Measurements from ENCODE around the gene WDR38.

Gene WDR38

DNA sequence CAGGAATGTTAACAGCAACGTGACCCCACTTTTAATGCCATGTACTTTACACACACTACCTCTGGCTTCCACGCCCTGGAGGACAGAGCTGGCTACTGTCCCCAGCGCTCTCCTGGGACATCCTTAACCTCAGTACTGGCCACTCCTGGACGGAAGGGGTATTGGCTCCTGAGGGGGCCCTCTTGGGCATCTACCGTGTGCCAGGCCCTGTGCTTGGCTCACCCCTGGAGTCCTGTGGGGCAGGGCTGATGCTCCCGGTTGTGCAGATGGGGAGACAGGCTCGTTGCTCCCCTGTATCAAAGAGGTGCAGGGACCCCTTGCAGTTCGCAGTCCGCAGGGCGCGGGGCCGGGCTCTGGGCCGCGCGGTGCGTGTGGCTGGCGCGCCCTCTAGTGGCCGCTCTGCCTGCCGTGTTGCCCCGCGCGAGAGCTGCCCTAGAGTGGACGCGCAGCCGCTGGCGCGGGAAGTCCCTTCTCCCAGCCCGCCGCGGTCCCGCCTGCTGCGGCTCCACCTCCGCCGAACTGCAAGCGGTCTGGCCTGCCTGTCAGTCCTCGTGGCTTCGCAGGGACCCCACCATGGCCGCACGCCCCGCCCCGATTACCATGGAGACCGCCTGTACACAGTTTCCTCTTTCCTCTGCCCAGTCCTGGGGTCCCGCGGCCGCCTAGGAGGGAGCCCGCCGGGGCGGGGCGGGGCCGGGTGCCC, at the start of gene WDR38:
WDR38 (plus strand) TSS at position 632 of the 703 bp plus-strand sequence. CDS start 72 bp downstream, outside the sequence.
- DNase-seq: peak; percentile 45

GRCh38 chr9:124803911-124804310, 49.3 kb upstream of the WDR38 start:
- no peak for DNase-seq

DNA sequence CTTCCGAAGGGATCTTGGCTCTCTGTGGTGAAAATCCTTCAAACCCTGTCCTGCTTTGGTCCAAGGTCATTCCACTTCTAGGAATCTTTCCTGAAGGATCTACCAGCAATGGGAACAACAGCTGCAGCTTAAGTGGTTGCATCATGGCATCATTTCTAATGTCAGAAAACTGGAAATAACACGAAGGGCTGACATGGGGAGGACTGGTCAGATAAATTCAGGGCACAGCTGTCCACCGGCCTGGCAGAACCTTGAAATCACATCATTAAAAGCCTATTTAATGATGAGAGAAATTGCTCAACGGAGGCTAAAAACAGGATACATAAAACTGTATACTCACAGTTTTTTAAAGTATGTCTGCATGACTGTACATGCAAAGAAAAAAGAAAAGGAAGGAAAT, 48.1 kb upstream of the WDR38 start:
- no peak for DNase-seq

- DNase-seq: no peak
These were observed 44.9 kb upstream of the WDR38 start for GRCh38 chr9:124808246-124808956.

DNA sequence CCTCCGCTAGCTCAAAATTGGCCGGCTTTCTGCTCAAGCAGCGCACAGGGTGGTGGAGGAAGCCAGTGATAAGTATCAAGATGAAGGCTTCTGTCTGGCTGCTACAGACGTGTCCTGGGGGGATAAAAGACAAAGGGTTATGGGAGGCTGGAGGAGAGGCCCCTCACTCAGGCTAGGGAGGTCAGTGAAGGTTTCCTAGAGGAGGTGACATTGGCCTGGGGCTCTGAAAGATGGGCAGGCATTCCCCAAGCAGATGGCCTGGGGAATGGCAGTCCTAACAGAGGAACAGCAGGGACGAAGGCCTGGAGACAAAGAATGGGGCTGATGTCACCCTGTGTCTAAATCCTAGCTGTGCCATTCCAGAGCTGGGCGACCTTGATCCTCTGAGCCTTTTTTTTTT, 44.0 kb upstream of the WDR38 start:
- DNase-seq: no peak

GRCh38 chr9:124809741-124810500, 43.3 kb upstream of the WDR38 start:
- no peak for DNase-seq

DNA sequence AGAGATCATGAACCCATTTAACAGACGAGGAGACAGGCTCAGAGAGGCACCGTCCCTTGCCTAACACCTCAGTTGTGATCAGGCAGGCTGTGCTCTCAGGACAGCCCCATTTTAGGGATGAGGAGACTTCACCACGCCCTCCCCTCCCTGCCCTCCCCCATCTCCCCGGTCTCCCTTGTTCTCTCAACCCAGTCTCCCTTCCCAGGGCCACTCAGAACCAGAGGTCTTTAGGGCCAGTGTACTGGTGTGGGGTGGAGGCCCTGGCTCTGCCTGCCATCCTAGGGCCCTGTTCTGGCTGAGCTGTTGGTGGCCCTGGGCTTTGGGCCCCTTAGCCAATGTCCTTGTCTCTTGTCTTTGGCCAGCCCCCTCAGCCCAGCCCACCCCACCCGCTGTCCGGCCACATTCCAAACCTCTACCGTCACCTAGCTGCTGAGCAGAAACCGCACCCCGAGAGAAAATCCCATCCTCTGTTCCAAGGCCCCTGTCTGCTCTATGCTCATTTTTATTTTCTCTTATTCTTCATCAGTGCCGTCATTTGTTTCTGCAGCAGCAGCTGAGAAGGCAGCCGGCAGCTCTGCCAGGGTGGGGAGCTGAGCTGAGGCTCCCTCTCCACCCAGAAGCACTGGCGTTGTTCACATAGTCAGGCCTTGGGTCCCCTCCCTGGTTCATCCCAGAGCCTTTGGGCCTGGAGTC, 42.5 kb upstream of the WDR38 start:
- DNase-seq: no peak

GRCh38 chr9:124812441-124812876, 40.8 kb upstream of the WDR38 start:
- no peak for DNase-seq

GRCh38 chr9:124813041-124813440, 40.2 kb upstream of the WDR38 start:
- no peak for DNase-seq

DNA sequence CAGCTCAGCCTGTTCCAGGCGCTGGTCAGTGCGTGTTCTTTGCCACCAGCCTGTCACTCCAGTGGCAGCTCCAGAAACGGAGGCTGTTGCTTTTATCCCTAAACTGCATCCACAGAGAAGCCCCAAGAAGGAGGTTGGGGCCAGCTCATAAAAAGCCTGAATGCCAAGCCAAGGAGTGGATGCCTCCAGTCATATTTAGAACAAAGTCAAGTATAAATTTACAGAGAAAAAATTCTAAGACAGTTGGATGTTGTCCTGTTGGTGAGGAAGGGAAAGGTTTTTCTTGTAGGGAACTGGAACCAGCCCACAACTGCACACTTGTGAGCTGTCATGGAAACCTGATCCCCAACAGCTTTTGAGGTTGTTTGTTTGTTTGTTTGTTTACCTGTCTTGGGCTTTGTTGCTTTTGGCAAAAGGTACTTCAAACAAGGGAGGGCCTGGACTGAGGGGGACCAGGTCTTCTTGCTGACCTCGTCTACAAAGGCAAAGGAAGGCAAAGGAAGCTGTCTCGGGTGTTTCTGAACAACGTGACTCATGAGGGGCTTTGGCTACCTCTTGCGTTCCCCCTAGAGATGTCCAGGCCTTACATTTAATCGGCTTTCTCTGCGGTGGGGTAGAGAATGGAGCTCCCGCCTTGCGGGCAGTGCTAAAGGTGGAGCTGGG, 39.6 kb upstream of the WDR38 start:
- no peak for DNase-seq

DNA sequence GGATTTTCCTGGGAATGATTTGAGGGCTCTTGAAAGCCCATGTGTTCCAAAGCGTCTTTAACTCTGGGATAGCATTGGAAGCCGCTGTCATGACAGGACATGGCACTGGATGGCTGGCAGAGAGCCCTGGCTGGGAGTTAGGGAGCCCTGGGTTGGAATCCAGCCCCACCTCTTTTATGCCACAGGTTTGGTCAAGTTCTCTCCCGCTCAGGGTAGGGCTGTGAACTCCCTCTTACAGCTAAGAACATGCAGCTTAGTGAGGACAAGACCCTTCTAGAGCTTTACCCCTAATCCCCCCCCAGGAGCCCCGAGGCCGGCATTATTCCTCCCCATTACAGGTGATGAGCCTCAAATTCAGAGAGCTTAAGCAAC, 39.1 kb upstream of the WDR38 start:
- no peak for DNase-seq

GRCh38 chr9:124815601-124816000, 37.7 kb upstream of the WDR38 start:
- DNase-seq: no peak

GRCh38 chr9:124818431-124819281, 34.6 kb upstream of the WDR38 start:
- DNase-seq: no peak

- peak; percentile 67 for DNase-seq
These were observed 32.3 kb upstream of the WDR38 start for GRCh38 chr9:124820698-124821623.

- no peak for DNase-seq
These were observed 24.5 kb upstream of the WDR38 start for GRCh38 chr9:124828489-124829333.

DNA sequence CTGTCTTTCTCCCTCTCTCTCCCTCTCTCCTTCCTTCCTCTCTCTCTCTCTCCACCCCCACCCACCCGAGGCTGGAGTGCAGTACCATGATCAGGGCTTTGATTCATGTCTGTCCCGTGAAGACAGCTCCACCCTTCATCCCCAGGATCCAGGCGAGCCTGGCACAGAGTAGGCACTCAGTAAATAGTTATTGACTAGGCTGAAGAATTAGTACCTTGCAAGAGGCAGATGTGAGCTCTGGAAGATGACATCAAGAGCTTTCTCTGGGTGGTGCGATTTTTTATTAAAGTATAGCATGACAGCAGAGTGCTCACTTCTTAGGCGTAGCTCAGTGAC, 24.0 kb upstream of the WDR38 start:
- DNase-seq: no peak

GRCh38 chr9:124830593-124830992, 22.7 kb upstream of the WDR38 start:
- no peak for DNase-seq

GRCh38 chr9:124831642-124832364, 21.5 kb upstream of the WDR38 start:
- DNase-seq: no peak

GRCh38 chr9:124834591-124834990, 18.7 kb upstream of the WDR38 start:
- DNase-seq: no peak
